Measurements from ENCODE around the gene DCDC2B.

Gene DCDC2B

DNA sequence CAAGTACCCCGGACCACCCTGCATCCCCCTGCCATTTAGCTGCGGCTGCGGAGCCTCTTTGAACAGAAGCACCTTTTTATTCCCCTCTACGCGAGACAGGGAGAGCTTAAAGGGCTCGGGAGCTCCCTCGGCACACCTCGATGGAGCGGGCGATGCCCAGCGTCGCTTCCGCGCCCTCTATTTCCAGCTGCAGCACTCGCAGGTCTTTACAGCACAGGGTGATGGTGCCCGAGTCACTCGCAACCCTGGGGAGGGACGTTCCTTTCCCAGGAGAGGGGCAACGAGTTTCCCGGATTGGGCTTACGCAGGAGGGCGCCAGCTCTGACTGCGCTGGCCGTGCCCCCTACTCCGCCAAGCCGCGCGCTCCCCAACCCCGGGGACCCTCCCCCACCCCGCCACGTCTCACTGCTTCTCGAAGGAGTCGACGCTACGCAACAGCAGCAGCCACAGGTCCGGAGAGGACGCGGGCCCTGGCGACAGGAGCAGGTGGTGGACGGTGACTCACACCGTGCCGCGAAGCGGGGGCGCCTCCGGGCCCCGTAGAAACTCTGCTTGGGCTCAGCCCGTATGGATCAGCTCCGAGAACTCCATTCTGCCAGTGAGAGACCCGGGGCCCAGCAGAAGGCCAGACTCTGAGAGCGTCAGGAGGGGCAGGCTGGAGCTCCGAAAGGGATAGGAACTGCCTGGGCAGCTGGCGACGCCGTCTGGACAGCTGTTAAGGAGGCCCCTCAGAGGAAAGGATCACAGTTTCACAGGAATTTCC is 32.3 kb downstream of the DCDC2B start:
- H3K9me3 ChIP-seq (replicated peaks; ENCODE audit: insufficient read depth, low read length) = no peaks in the 10 kb centered on the region
- no peaks in the 10 kb centered on the region for H3K9me2 ChIP-seq (replicated peaks; ENCODE audit: insufficient read depth, low read length)
- H3K27ac ChIP-seq (ENCODE audit: low read length) = no peak overlapping the region
- no peaks in the 10 kb centered on the region for H3K79me2 ChIP-seq (ENCODE audit: low read length)
- peak overlapping the region; percentile 26; the same call in 1 of the 2 replicates for H3K9ac ChIP-seq (ENCODE audit: low read length)
- no peak for DNase-seq
- peak overlapping the region; percentile 65 for H3K4me3 ChIP-seq (ENCODE audit: low read length)
- H3K36me3 ChIP-seq (replicated peaks; ENCODE audit: insufficient read depth, low read length) = no peaks in the 10 kb centered on the region
- H4K20me1 ChIP-seq (ENCODE audit: insufficient read depth, low read length) = no peaks in the 10 kb centered on the region
- peak overlapping the region; percentile 83 for H2AFZ ChIP-seq (ENCODE audit: low read length)
- no peaks in the 10 kb centered on the region for H3K27me3 ChIP-seq (replicated peaks; ENCODE audit: insufficient read depth, low read length)
- H3F3A ChIP-seq (ENCODE audit: insufficient read depth, low read length) = no peaks in the 10 kb centered on the region
- no peak for TF ChIP-seq EZH2 (optimal IDR thresholded peaks at IDR 0.05; ENCODE audit: low read depth, low read length)
- H3K4me2 ChIP-seq (ENCODE audit: low read depth, low read length) = peak overlapping the region; percentile 94
- no peaks in the 10 kb centered on the region for H3K4me1 ChIP-seq (ENCODE audit: low read length)

DNA sequence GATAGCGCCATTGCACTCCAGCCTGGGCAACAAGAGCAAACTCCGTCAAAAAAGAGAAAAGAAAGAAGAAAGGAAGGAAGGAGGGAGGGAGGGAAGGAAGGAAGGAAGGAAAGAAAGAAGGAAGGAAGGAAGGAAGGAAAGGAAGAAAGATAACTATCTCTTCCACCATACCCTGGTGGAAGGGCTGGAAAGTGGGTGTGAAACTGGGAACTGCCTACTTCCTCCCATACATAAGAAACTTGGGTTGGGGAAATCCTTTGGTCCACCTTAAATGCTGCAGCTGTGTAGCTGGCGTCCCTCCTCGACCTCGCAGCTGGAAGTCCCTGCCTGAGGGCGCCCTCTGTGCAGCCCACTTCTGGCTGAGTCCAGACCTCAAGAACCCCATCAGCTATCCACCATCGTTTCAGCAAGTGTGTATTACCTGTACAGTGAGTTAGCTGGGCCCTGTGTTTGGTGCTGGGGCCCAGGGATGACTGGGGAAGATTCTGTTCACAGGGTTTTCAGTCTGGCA is 33.5 kb downstream of the DCDC2B start:
- Histone ChIP-seq H3K27ac (ENCODE audit: low read length) (no peak overlapping the region), H3F3A (ENCODE audit: insufficient read depth, low read length) (no peaks in the 10 kb centered on the region), H3K9me2 (replicated peaks; ENCODE audit: insufficient read depth, low read length) (no peaks in the 10 kb centered on the region), H3K9me3 (replicated peaks; ENCODE audit: insufficient read depth, low read length) (no peaks in the 10 kb centered on the region), H3K4me3 (ENCODE audit: low read length) (no peak overlapping the region), H3K4me2 (ENCODE audit: low read depth, low read length) (no peak overlapping the region), H4K20me1 (ENCODE audit: insufficient read depth, low read length) (no peaks in the 10 kb centered on the region), H3K36me3 (replicated peaks; ENCODE audit: insufficient read depth, low read length) (no peaks in the 10 kb centered on the region), H2AFZ (ENCODE audit: low read length) (no peak overlapping the region), H3K79me2 (ENCODE audit: low read length) (no peaks in the 10 kb centered on the region), H3K9ac (ENCODE audit: low read length) (no peak overlapping the region), H3K4me1 (ENCODE audit: low read length) (no peaks in the 10 kb centered on the region), H3K27me3 (replicated peaks; ENCODE audit: insufficient read depth, low read length) (no peaks in the 10 kb centered on the region)
- no peak for DNase-seq
- TF ChIP-seq EZH2 (optimal IDR thresholded peaks at IDR 0.05; ENCODE audit: low read depth, low read length) (no peak), EZH2phosphoT487 (IDR thresholded peaks at IDR 0.05; ENCODE audit: low read length) (no peak)
- TF ChIP-seq, protein P1, sequence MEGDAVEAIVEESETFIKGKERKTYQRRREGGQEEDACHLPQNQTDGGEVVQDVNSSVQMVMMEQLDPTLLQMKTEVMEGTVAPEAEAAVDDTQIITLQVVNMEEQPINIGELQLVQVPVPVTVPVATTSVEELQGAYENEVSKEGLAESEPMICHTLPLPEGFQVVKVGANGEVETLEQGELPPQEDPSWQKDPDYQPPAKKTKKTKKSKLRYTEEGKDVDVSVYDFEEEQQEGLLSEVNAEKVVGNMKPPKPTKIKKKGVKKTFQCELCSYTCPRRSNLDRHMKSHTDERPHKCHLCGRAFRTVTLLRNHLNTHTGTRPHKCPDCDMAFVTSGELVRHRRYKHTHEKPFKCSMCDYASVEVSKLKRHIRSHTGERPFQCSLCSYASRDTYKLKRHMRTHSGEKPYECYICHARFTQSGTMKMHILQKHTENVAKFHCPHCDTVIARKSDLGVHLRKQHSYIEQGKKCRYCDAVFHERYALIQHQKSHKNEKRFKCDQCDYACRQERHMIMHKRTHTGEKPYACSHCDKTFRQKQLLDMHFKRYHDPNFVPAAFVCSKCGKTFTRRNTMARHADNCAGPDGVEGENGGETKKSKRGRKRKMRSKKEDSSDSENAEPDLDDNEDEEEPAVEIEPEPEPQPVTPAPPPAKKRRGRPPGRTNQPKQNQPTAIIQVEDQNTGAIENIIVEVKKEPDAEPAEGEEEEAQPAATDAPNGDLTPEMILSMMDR (IDR thresholded peaks at IDR 0.05; ENCODE audit: low read length) = no peak

DNA sequence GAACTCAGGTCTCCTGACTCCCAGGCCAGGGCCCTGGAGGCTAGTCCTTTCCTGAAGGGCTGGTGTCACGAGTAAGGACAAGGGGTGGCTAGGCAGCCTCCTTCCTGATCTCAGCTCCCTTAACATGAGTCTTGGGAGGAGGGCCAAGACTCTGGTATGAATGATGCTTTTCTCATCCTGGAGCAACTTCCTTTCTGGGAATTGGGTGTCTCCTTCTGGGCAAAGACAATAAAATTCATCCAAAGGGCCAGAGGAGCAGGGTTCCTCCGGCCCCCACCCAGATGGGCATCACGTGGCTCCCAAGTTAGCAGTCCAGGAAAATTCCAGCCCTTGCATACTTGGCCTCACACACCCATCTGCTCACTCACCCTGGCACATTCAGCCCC is 38.0 kb downstream of the DCDC2B start, which contains the start of gene FAM167B:
FAM167B (plus strand) TSS at position 335 of the 386 bp plus-strand sequence. CDS start 200 bp downstream, outside the sequence.
- H3K4me2 ChIP-seq (ENCODE audit: low read depth, low read length) = peak within 1 kb of the TSS; percentile 9; the same call in 1 of the 2 replicates
- H3K9me3 ChIP-seq (replicated peaks; ENCODE audit: insufficient read depth, low read length) = no peaks in the 10 kb centered on the region
- H3K9me2 ChIP-seq (replicated peaks; ENCODE audit: insufficient read depth, low read length) = no peaks in the 10 kb centered on the region
- peak within 1 kb of the TSS; percentile 18; the same call in 1 of the 2 replicates for H3K9ac ChIP-seq (ENCODE audit: low read length)
- H3K4me1 ChIP-seq (ENCODE audit: low read length) = peaks cover 33% of the 10 kb centered on the region
- H3K4me3 ChIP-seq (ENCODE audit: low read length) = no peak within 1 kb of the TSS
- no peak for DNase-seq
- no peaks in the 10 kb centered on the region for H3K27me3 ChIP-seq (replicated peaks; ENCODE audit: insufficient read depth, low read length)
- TF ChIP-seq EZH2 (optimal IDR thresholded peaks at IDR 0.05; ENCODE audit: low read depth, low read length) = no peak
- TF ChIP-seq EZH2phosphoT487 (IDR thresholded peaks at IDR 0.05; ENCODE audit: low read length) = no peak
- TF ChIP-seq, protein P1 (IDR thresholded peaks at IDR 0.05; ENCODE audit: low read length) = no peak
- peak within 1 kb of the TSS; percentile 69 for H2AFZ ChIP-seq (ENCODE audit: low read length)
- H3K36me3 ChIP-seq (replicated peaks; ENCODE audit: insufficient read depth, low read length) = no peaks in the 10 kb centered on the region
- no peaks in the 10 kb centered on the region for H3K79me2 ChIP-seq (ENCODE audit: low read length)
- no peaks in the 10 kb centered on the region for H4K20me1 ChIP-seq (ENCODE audit: insufficient read depth, low read length)
- peak within 1 kb of the TSS; percentile 99; the same call in 1 of the 2 replicates for H3K27ac ChIP-seq (ENCODE audit: low read length)
- peaks cover 24% of the 10 kb centered on the region for H3F3A ChIP-seq (ENCODE audit: insufficient read depth, low read length)

Measured in MM.1S (cell line).